H1 (cell line): ENCODE data around the gene PCAT7. TPM values are rescaled to one million over a fixed set of nuclear protein-coding genes. Genes with fewer than 3 reads are reported as not detected.

Experiments
- CTCF ChIA-PET: fragments of 300-600 bp; sonication (Branson Sonifier 250); formaldehyde crosslinking; loops from one replicate; lab custom pipeline; 2021; ENCODE audit not compliant: partially characterized antibody; lab: Charles Lee
- POLR2A ChIA-PET: fragments of 300-600 bp; sonication (Branson Sonifier 250); formaldehyde crosslinking; loops from one replicate; lab custom pipeline; 2021; ENCODE audit warnings: inconsistent platforms; ENCODE audit not compliant: partially characterized antibody; lab: Charles Lee
- DNase-seq, 2 experiments: peaks; one replicate each; pipeline versions ENCODE4 v3.0.0 to v3.0.0-alpha.2; 2010 to 2022; ENCODE audit warnings: low spot score in 2 of 2, low read depth in 1 of 2, mixed read lengths in 1 of 2
- FAIRE-seq: peaks from 2 replicates; lab custom pipeline; 2011; peaks lifted over from hg19 to GRCh38; lab: Jason Lieb, UNC
- H2AFZ ChIP-seq: 2 replicates; pipeline ENCODE4 v1.8.1; 2012; ENCODE audit warnings: low read length, inconsistent platforms
- H2AK5ac ChIP-seq: 2 replicates; pipeline ENCODE4 v1.6.1; 2013; ENCODE audit warnings: low read depth, low read length
- H2BK120ac ChIP-seq: replicated peaks from 2 replicates; pipeline ENCODE3; 2013; ENCODE audit warnings: low read depth, low read length, inconsistent platforms
- H2BK12ac ChIP-seq: 2 replicates; pipeline ENCODE4 v1.6.1; 2013; ENCODE audit warnings: low read depth, low read length
- H2BK15ac ChIP-seq: 2 replicates; pipeline ENCODE4 v1.6.1; 2013; ENCODE audit warnings: low read length
- H2BK20ac ChIP-seq: 2 replicates; pipeline ENCODE4 v1.6.1; 2013; ENCODE audit warnings: low read length
- H2BK5ac ChIP-seq: 2 replicates; pipeline ENCODE4 v1.6.1; 2013; ENCODE audit warnings: low read depth, low read length
- H3K14ac ChIP-seq: 2 replicates; pipeline ENCODE4 v1.6.1; 2013; ENCODE audit warnings: inconsistent platforms; ENCODE audit not compliant: insufficient read length
- H3K18ac ChIP-seq: 2 replicates; pipeline ENCODE4 v1.6.1; 2013; ENCODE audit warnings: low read length; ENCODE audit errors: extremely low read depth
- H3K23ac ChIP-seq: 2 replicates; pipeline ENCODE4 v1.6.1; 2013; ENCODE audit warnings: inconsistent platforms; ENCODE audit not compliant: insufficient read length
- H3K23me2 ChIP-seq: 2 replicates; pipeline ENCODE4 v1.6.1; 2013; ENCODE audit warnings: low read depth, low read length
- H3K27ac ChIP-seq: 2 replicates; pipeline ENCODE4 v1.6.1; 2011; ENCODE audit warnings: low read depth, low read length, inconsistent platforms
- H3K27me3 ChIP-seq, 4 experiments: replicated peaks in 1 of 4; 1 replicate in 1 of 4; 2 replicates in 3 of 4; pipeline versions ENCODE4 v1.6.1 to v1.8.1; 2011 to 2013; ENCODE audit warnings: low read length in 3 of 4, mild to moderate bottlenecking in 3 of 4, inconsistent platforms in 2 of 4, mixed read lengths in 2 of 4, moderate library complexity in 1 of 4; ENCODE audit not compliant: control insufficient read depth in 3 of 4, insufficient read depth in 3 of 4; ENCODE audit errors: extremely low read depth in 1 of 4
- H3K36me3 ChIP-seq, 4 experiments: 2 replicates each; pipeline versions ENCODE4 v1.6.1 to v1.8.1; 2011 to 2013; ENCODE audit warnings: mild to moderate bottlenecking in 4 of 4, low read length in 3 of 4, moderate library complexity in 2 of 4, control low read depth in 1 of 4, inconsistent platforms in 1 of 4; ENCODE audit not compliant: insufficient read depth in 4 of 4, control insufficient read depth in 2 of 4
- H3K4ac ChIP-seq: replicated peaks from 2 replicates; pipeline ENCODE3; 2013; ENCODE audit warnings: low read length, low read depth, mixed read lengths, inconsistent platforms; ENCODE audit not compliant: insufficient read length
- H3K4me1 ChIP-seq, 4 experiments: replicated peaks in 1 of 4; 1 replicate in 1 of 4; 2 replicates in 3 of 4; pipeline versions ENCODE4 v1.6.1 to v1.8.1; 2011 to 2013; ENCODE audit warnings: low read length in 3 of 4, inconsistent platforms in 2 of 4, mixed read lengths in 1 of 4; ENCODE audit not compliant: insufficient read depth in 4 of 4, control insufficient read depth in 3 of 4
- H3K4me2 ChIP-seq, 2 experiments: 2 replicates each; pipeline versions ENCODE4 v1.6.1 to v1.8.1; 2011 to 2013; ENCODE audit warnings: low read depth in 2 of 2, low read length in 2 of 2, control low read depth in 1 of 2, inconsistent platforms in 1 of 2, mild to moderate bottlenecking in 1 of 2; ENCODE audit not compliant: insufficient read depth in 1 of 2
- H3K4me3 ChIP-seq, 4 experiments: fragments of 200-600, 300-600 bp in 1 of 4; sonication (generic), shearing (Covaris generic), sonication (Bioruptor Twin) in 1 of 4; 2 replicates each; pipeline versions ENCODE4 v1.5.1 to v1.8.1; 2011 to 2016; ENCODE audit warnings: low read length in 4 of 4, low read depth in 3 of 4, control low read depth in 2 of 4, inconsistent platforms in 2 of 4, mild to moderate bottlenecking in 2 of 4, mixed read lengths in 1 of 4, moderate library complexity in 1 of 4; ENCODE audit not compliant: insufficient read depth in 2 of 4; ENCODE audit errors: extremely low read depth in 1 of 4
- H3K56ac ChIP-seq: replicated peaks from 2 replicates; pipeline ENCODE3; 2013; ENCODE audit warnings: low read depth, mild to moderate bottlenecking, mixed read lengths, low read length, inconsistent platforms; ENCODE audit not compliant: insufficient read length
- H3K79me1 ChIP-seq: 2 replicates; pipeline ENCODE4 v1.6.1; 2013; ENCODE audit warnings: low read depth, low read length, control low read depth
- H3K79me2 ChIP-seq, 2 experiments: 2 replicates each; pipeline versions ENCODE4 v1.6.1 to v1.8.1; 2012 to 2013; ENCODE audit warnings: low read length in 2 of 2, mild to moderate bottlenecking in 2 of 2, inconsistent platforms in 1 of 2; ENCODE audit not compliant: insufficient read depth in 2 of 2, control insufficient read depth in 1 of 2
- H3K9ac ChIP-seq, 4 experiments: replicated peaks in 1 of 4; 1 replicate in 1 of 4; 2 replicates in 3 of 4; pipeline versions ENCODE4 v1.6.1 to v1.8.1; 2011 to 2013; ENCODE audit warnings: low read depth in 3 of 4, low read length in 3 of 4, control low read depth in 2 of 4, mild to moderate bottlenecking in 2 of 4, moderate library complexity in 2 of 4, inconsistent platforms in 1 of 4; ENCODE audit errors: extremely low read depth in 1 of 4
- H3K9me3 ChIP-seq, 2 experiments: 2 replicates each; pipeline versions ENCODE4 v1.6.1 to v1.8.1; 2012 to 2013; ENCODE audit warnings: mild to moderate bottlenecking in 2 of 2, moderate library complexity in 2 of 2, control low read depth in 1 of 2, inconsistent platforms in 1 of 2, low read depth in 1 of 2, low read length in 1 of 2, mixed read lengths in 1 of 2; ENCODE audit not compliant: insufficient read depth in 2 of 2
- H4K20me1 ChIP-seq, 2 experiments: replicated peaks in 1 of 2; 2 replicates each; pipeline versions ENCODE3 to v1.8.1; 2011 to 2013; ENCODE audit warnings: inconsistent platforms in 2 of 2, low read length in 2 of 2, mild to moderate bottlenecking in 1 of 2; ENCODE audit not compliant: insufficient read depth in 2 of 2, control insufficient read depth in 1 of 2
- H4K5ac ChIP-seq: 2 replicates; pipeline ENCODE4 v1.6.1; 2013; ENCODE audit warnings: low read length, low read depth, mixed read lengths, inconsistent platforms; ENCODE audit not compliant: insufficient read length
- H4K8ac ChIP-seq: 2 replicates; pipeline ENCODE4 v1.8.0; 2013; ENCODE audit warnings: mild to moderate bottlenecking, moderate library complexity, low read length, inconsistent platforms; ENCODE audit not compliant: insufficient read depth; ENCODE audit errors: extremely low read depth
- H4K91ac ChIP-seq: replicated peaks from 2 replicates; pipeline ENCODE3; 2013; ENCODE audit warnings: low read length, mixed read lengths, inconsistent platforms; ENCODE audit not compliant: insufficient read length
- CBX5 ChIP-seq: fragments of 300-800, 300-1000 bp; sonication (generic); IDR thresholded peaks from 2 replicates; pipeline ENCODE4 v1.7.1; 2016; ENCODE audit warnings: antibody characterized with exemption, low read length, low read depth
- EGR1 ChIP-seq: IDR thresholded peaks from 2 replicates; pipeline ENCODE4 v1.6.1; 2011; ENCODE audit warnings: low read depth, low read length, borderline replicate concordance
- HDAC2 ChIP-seq, 2 experiments: fragments of 300-600 bp in 1 of 2; sonication (generic) in 1 of 2; IDR thresholded peaks; 2 replicates each; pipeline ENCODE4 v1.6.1; 2011 to 2012; ENCODE audit warnings: low read depth in 2 of 2, low read length in 2 of 2, mild to moderate bottlenecking in 2 of 2, moderate library complexity in 2 of 2, borderline replicate concordance in 1 of 2, inconsistent platforms in 1 of 2
- HDAC6 ChIP-seq: IDR thresholded peaks from one replicate; pipeline ENCODE4 v1.7.1; 2012; ENCODE audit warnings: low read depth, mild to moderate bottlenecking, inconsistent platforms, low read length, moderate library complexity
- RFX5 ChIP-seq: IDR thresholded peaks from 2 replicates; pipeline ENCODE4 v1.6.1; 2011; ENCODE audit warnings: low read depth, low read length, improper control_type of control experiment, borderline replicate concordance
- RNF2 ChIP-seq: fragments of 200-900, 300-1000 bp; sonication (generic); IDR thresholded peaks from 2 replicates; pipeline ENCODE4 v1.7.1; 2016; ENCODE audit warnings: borderline replicate concordance, low read depth, mild to moderate bottlenecking, antibody characterized with exemption, low read length; ENCODE audit not compliant: poor library complexity, severe bottlenecking; ENCODE audit errors: missing control alignments
- SIX5 ChIP-seq: IDR thresholded peaks from 2 replicates; pipeline ENCODE4 v1.6.1; 2011; ENCODE audit warnings: mild to moderate bottlenecking, low read depth, low read length
- WGBS, 2 experiments: shearing (Covaris generic) in 1 of 2; methylation state at CpG; one replicate each; pipeline versions ENCODE4 v1.1.6 to v1.1.7; 2013 to 2015; ENCODE audit warnings: low lambda C conversion rate in 2 of 2, mixed read lengths in 2 of 2, inconsistent platforms in 1 of 2, low coverage in 1 of 2, missing lambda C conversion rate in 1 of 2; ENCODE audit not compliant: insufficient replicate concordance in 2 of 2, insufficient coverage in 1 of 2, insufficient read length in 1 of 2; ENCODE audit errors: extremely low coverage in 1 of 2, missing lambda C conversion rate in 1 of 2; 5-methylcytosine and 5-hydroxymethylcytosine counted together
- polyA plus RNA-seq, 7 experiments: library from polyadenylated mRNA; depleted of rRNA in 3 of 7; stranded (reverse) in 5 of 7; unstranded in 2 of 7; fragments of >200 nt in 5 of 7; fragments of 200-250 nt in 2 of 7; gene quantifications; 1 replicate in 5 of 7; 2 replicates in 1 of 7; 4 replicates in 1 of 7; pipeline versions ENCODE4 v1.2.1 to v1.2.3, GENCODE V29; 2011 to 2013; ENCODE audit warnings: missing spikeins in 2 of 7, mixed read lengths in 2 of 7
- total RNA-seq: library from RNA; stranded (reverse); fragmentation: NEBNext Ultra II Directional; extraction: Animal tissue kit (Norgen Biotek cat#: 25700); gene quantifications from 2 replicates; pipeline ENCODE4 v1.2.1, GENCODE V29; 2021

Gene PCAT7
- total and polyA plus RNA-seq, 2 of the 8 experiments (the other 6 are each of a cell fraction or from before 2014, with no cell fraction given) = 3.2 to 4.1 TPM

DNA sequence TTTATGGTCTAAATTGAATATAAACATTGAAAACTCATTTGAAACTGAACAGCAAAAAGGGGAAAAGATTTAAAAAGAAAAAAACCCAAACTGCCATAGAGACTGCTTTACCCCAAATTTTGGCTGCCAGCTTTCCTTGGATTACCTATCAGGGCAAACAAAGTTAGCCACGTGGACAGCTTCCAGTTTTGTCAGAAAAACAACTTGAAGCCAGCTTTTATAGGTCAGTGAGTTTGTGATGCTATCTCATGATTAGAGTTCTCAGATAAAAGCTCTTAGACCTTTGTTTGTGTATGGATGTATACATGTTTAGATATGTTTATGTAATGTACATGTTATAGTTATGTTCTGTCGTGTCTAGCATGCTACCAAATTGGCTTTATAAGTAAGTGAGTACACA lies 22.7 kb downstream of the PCAT7 start:
- 86% methylated on average over 2 of the region's 2 CpGs; no CpG with 5 or more reads in 1 of the 2 experiments for WGBS, 2 experiments
- no peak for FAIRE-seq
- POLR2A ChIA-PET = interaction anchor here (0.7 to 1.7 kb wide), 3 partner anchors 12 to 62 kb away, joined by 3 read pairs; no protein-coding TSS in a partner anchor

More for the DNA sequence above, 22.7 kb downstream of the PCAT7 start:
- Histone ChIP-seq H3K4me1 (no peaks in the 10 kb centered on the region), H4K8ac (no peak overlapping the region), H3K9ac (no peak overlapping the region), H3K56ac (no peak overlapping the region), H2AK5ac (no peak overlapping the region), H2BK15ac (no peak overlapping the region), H4K5ac (no peak overlapping the region), H2BK5ac (no peak overlapping the region), H3K23me2 (no peaks in the 10 kb centered on the region), H3K36me3 (no peaks in the 10 kb centered on the region), H2BK12ac (no peak overlapping the region), H3K79me2 (no peaks in the 10 kb centered on the region), H3K4me2 (no peak overlapping the region), H3K4me3 (no peak overlapping the region), H4K91ac (no peak overlapping the region), H3K14ac (no peak overlapping the region), H3K9me3 (no peaks in the 10 kb centered on the region; a peak in 1 of 4 replicates), H3K4ac (no peak overlapping the region), H3K18ac (no peak overlapping the region), H3K27me3 (no peaks in the 10 kb centered on the region), H2BK120ac (no peak overlapping the region), H3K27ac (no peak overlapping the region), H3K23ac (no peak overlapping the region), H2AFZ (no peak overlapping the region), H4K20me1 (no peaks in the 10 kb centered on the region), H2BK20ac (no peak overlapping the region), H3K79me1 (no peaks in the 10 kb centered on the region)
- no peak for DNase-seq
- CTCF ChIA-PET = interaction anchor here (0.8 to 1.6 kb wide), 4 partner anchors 9 to 553 kb away, joined by 3 to 4 read pairs (median 4); no protein-coding TSS in a partner anchor
- TF ChIP-seq HDAC2 (IDR thresholded peaks at IDR 0.05; ENCODE audit: borderline replicate concordance in 1 of 2, low read depth in 2 of 2, low read length in 2 of 2) = no peak
- no peak for TF ChIP-seq SIX5
- no peak for TF ChIP-seq HDAC6
- no peak for TF ChIP-seq RFX5
- TF ChIP-seq CBX5 = no peak
- TF ChIP-seq EGR1 = no peak
- TF ChIP-seq RNF2 = no peak
